ENCODE results near the gene USB1.

DNA sequence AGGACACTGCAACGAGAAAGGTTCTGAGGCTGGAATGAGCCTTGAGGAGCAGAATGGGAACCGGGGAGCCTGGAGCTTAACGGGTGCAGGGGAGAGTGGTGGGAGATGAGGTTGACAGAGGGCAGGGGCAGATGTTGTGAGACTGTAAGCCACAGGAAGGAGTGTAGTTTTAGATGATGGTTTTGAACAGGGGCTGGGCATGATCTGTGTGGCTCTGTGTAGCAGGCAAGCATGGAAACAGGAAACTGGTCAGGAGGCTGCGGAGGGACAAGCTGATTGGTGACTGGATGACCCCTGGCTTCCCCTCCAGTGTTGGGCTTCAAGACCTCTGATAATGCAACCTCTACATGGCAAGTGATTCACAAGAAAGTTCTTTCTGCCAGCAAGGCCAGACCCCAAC, 28.9 kb upstream of the USB1 start:
- TF ChIP-seq POLR2AphosphoS5 (IDR thresholded peaks at IDR 0.05) (no peak), POLR2A (IDR thresholded peaks at IDR 0.05) (no peak)
- TF ChIP-seq, protein P1, sequence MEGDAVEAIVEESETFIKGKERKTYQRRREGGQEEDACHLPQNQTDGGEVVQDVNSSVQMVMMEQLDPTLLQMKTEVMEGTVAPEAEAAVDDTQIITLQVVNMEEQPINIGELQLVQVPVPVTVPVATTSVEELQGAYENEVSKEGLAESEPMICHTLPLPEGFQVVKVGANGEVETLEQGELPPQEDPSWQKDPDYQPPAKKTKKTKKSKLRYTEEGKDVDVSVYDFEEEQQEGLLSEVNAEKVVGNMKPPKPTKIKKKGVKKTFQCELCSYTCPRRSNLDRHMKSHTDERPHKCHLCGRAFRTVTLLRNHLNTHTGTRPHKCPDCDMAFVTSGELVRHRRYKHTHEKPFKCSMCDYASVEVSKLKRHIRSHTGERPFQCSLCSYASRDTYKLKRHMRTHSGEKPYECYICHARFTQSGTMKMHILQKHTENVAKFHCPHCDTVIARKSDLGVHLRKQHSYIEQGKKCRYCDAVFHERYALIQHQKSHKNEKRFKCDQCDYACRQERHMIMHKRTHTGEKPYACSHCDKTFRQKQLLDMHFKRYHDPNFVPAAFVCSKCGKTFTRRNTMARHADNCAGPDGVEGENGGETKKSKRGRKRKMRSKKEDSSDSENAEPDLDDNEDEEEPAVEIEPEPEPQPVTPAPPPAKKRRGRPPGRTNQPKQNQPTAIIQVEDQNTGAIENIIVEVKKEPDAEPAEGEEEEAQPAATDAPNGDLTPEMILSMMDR (IDR thresholded peaks at IDR 0.05): no peak

All from prostate gland (tissue), 2 donors.